K562 (cell line): ENCODE results near the gene MAMDC2. TPM values are rescaled to one million over a fixed set of nuclear protein-coding genes. Genes with fewer than 3 reads are reported as not detected.

Source experiments
- E2F5 ChIP-seq: sonication (generic); formaldehyde crosslinking; IDR thresholded peaks from 2 replicates; pipeline ENCODE4 v1.8.0; 2022; ENCODE audit warnings: mild to moderate bottlenecking, missing genetic modification reagents
- SMARCA4 ChIP-seq: fragments of 450-650 bp; IDR thresholded peaks from 2 replicates; pipeline ENCODE4 v1.6.1; 2016
- ZBTB40 ChIP-seq, 2 experiments: fragments of 450-650 bp in 1 of 2; sonication (generic) in 1 of 2; formaldehyde crosslinking in 1 of 2; IDR thresholded peaks; 2 replicates each; pipeline versions ENCODE4 v1.7.1 to v1.9.0; 2016 to 2022; ENCODE audit warnings: inconsistent platforms in 1 of 2, mild to moderate bottlenecking in 1 of 2, missing genetic modification reagents in 1 of 2
- ZFP36 ChIP-seq: fragments of 150-350 bp; IDR thresholded peaks from 2 replicates; pipeline ENCODE4 v1.6.1; 2018; ENCODE audit warnings: low read length, low read depth; ENCODE audit not compliant: partially characterized antibody
- ZNF398 ChIP-seq: fragments of 250-450 bp; sonication (Bioruptor Pico); IDR thresholded peaks from 2 replicates; pipeline ENCODE4 v1.8.0; 2021; ENCODE audit warnings: moderate library complexity, mild to moderate bottlenecking, inconsistent platforms
- ZNF407 ChIP-seq: fragments of 450-650 bp; IDR thresholded peaks from 2 replicates; pipeline ENCODE4 v1.6.1; 2016; ENCODE audit warnings: low read depth
- polyA plus RNA-seq, 8 experiments: library from polyadenylated mRNA; depleted of rRNA in 4 of 8; stranded (reverse) in 5 of 8; unstranded in 3 of 8; fragments of >200 nt; fragmentation: Nextera tagmentation in 2 of 8; fragmentation: Illumina TruSeq in 1 of 8; extraction: Ambion mirVana in 2 of 8; extraction: Trizol in 1 of 8; gene quantifications; 2 replicates each; pipeline versions ENCODE4 v1.2.1 to v1.2.3, GENCODE V29; 2011 to 2014; ENCODE audit warnings: inconsistent platforms in 1 of 8, missing spikeins in 1 of 8
- total RNA-seq, 7 experiments: library from RNA; depleted of rRNA in 6 of 7; stranded (reverse); fragments of >200 nt in 6 of 7; fragmentation: Illumina TruSeq in 2 of 7; extraction: Trizol in 2 of 7; gene quantifications; 2 replicates each; pipeline versions ENCODE4 v1.2.1 to v1.2.3, GENCODE V29; 2011 to 2021; ENCODE audit warnings: low replicate concordance in 1 of 7

The MAMDC2 gene
- total and polyA plus RNA-seq, 9 of the 15 experiments (the other 6 are each of a cell fraction or from before 2014, with no cell fraction given): 0.01 to 0.03 TPM; not detected in 7

- TF ChIP-seq ZBTB40 (IDR thresholded peaks at IDR 0.05) (no peak), ZBTB40 (CRISPR knock-in tag; IDR thresholded peaks at IDR 0.05) (no peak), E2F5 (CRISPR knock-in tag) (no peak), ZNF407 (no peak), ZNF398 (no peak), ZFP36 (no peak), SMARCA4 (no peak)
These were observed 3.2 kb upstream of the MAMDC2 start (continued) for GRCh38 chr9:70040376-70040903.
